CD14-positive monocyte (primary cell): ENCODE results near the gene TUBE1. TPM values are rescaled to one million over a fixed set of nuclear protein-coding genes. Genes with fewer than 3 reads are reported as not detected.

ENCODE experiments used
- DNase-seq, 3 donors: peaks; one replicate each; pipeline ENCODE4 v3.0.0-alpha.2; 2011 to 2022
- H2AFZ ChIP-seq: 2 replicates; pipeline ENCODE4 v1.6.0; 2012; ENCODE audit warnings: mild to moderate bottlenecking, low read depth, low read length, inconsistent platforms; ENCODE audit not compliant: insufficient read depth, poor library complexity, severe bottlenecking
- H3K27ac ChIP-seq, 2 donors: 1 replicate in 1 of 2; 2 replicates in 1 of 2; pipeline ENCODE4 v1.5.1; 2012 to 2013; ENCODE audit warnings: low read length in 2 of 2, control low read depth in 1 of 2, inconsistent platforms in 1 of 2, low read depth in 1 of 2, mild to moderate bottlenecking in 1 of 2
- H3K27me3 ChIP-seq, 2 donors: one replicate each; pipeline versions ENCODE4 v1.6.0 to v1.6.1; 2011 to 2013; ENCODE audit warnings: low read length in 2 of 2; ENCODE audit not compliant: control insufficient read depth in 2 of 2, insufficient read depth in 2 of 2
- H3K36me3 ChIP-seq, 2 donors: replicated peaks in 1 of 2; 1 replicate in 1 of 2; 2 replicates in 1 of 2; pipeline versions ENCODE4 v1.5.1 to v1.6.1; 2012 to 2013; ENCODE audit warnings: low read length in 2 of 2, control low read depth in 1 of 2, inconsistent platforms in 1 of 2, mild to moderate bottlenecking in 1 of 2; ENCODE audit not compliant: insufficient read depth in 2 of 2, control insufficient read depth in 1 of 2
- H3K4me1 ChIP-seq, 2 donors: 1 replicate in 1 of 2; 2 replicates in 1 of 2; pipeline versions ENCODE4 v1.5.1 to v1.6.1; 2012 to 2013; ENCODE audit warnings: low read length in 2 of 2, control low read depth in 1 of 2, inconsistent platforms in 1 of 2, mild to moderate bottlenecking in 1 of 2, moderate library complexity in 1 of 2; ENCODE audit not compliant: insufficient read depth in 2 of 2, control insufficient read depth in 1 of 2
- H3K4me2 ChIP-seq: replicated peaks from 2 replicates; pipeline ENCODE3; 2012; ENCODE audit warnings: low read length, moderate library complexity, mild to moderate bottlenecking; ENCODE audit not compliant: poor library complexity, severe bottlenecking; ENCODE audit errors: extremely low read depth
- H3K4me3 ChIP-seq, 3 experiments: fragments of 200-600 bp in 1 of 3; sonication (generic) in 1 of 3; replicated peaks in 1 of 3; 1 replicate in 2 of 3; 2 replicates in 1 of 3; pipeline ENCODE4 v1.5.1; 2011 to 2013; ENCODE audit warnings: low read length in 3 of 3, mild to moderate bottlenecking in 3 of 3, control low read depth in 2 of 3, low read depth in 2 of 3, inconsistent platforms in 1 of 3, moderate library complexity in 1 of 3
- H3K79me2 ChIP-seq: 2 replicates; pipeline ENCODE4 v1.6.0; 2012; ENCODE audit warnings: mild to moderate bottlenecking, control low read depth, inconsistent platforms, low read length, moderate library complexity; ENCODE audit not compliant: insufficient read depth
- H3K9ac ChIP-seq: 2 replicates; pipeline ENCODE4 v1.6.0; 2017; ENCODE audit warnings: low read length, mild to moderate bottlenecking; ENCODE audit not compliant: insufficient read depth, poor library complexity, severe bottlenecking
- H3K9me3 ChIP-seq, 2 donors: replicated peaks in 1 of 2; 1 replicate in 1 of 2; 2 replicates in 1 of 2; pipeline versions ENCODE4 v1.5.1 to v1.6.1; 2012 to 2013; ENCODE audit warnings: low read length in 2 of 2, control low read depth in 1 of 2; ENCODE audit not compliant: control insufficient read depth in 1 of 2, insufficient read depth in 1 of 2
- H4K20me1 ChIP-seq: 2 replicates; pipeline ENCODE4 v1.6.0; 2012; ENCODE audit warnings: mild to moderate bottlenecking, low read length, control low read depth, moderate library complexity; ENCODE audit not compliant: insufficient read depth
- H3K27ac Mint-ChIP-seq, 7 donors: one replicate each; pipeline ENCODE4 v1.8.0; 2020; ENCODE audit warnings: mild to moderate bottlenecking in 7 of 7, mixed read lengths in 7 of 7, moderate library complexity in 6 of 7, inconsistent platforms in 2 of 7
- H3K27me3 Mint-ChIP-seq, 3 donors: one replicate each; pipeline ENCODE4 v1.8.0; 2021 to 2022; ENCODE audit warnings: low read depth in 3 of 3, mild to moderate bottlenecking in 3 of 3, mixed read lengths in 3 of 3, moderate library complexity in 3 of 3, inconsistent platforms in 1 of 3
- H3K36me3 Mint-ChIP-seq, 2 donors: one replicate each; pipeline ENCODE4 v1.8.0; 2020; ENCODE audit warnings: mixed read lengths in 2 of 2, inconsistent platforms in 1 of 2, mild to moderate bottlenecking in 1 of 2
- H3K4me1 Mint-ChIP-seq: one replicate; pipeline ENCODE4 v1.8.0; 2020; ENCODE audit warnings: mild to moderate bottlenecking, mixed read lengths
- H3K4me3 Mint-ChIP-seq, 2 donors: one replicate each; pipeline ENCODE4 v1.8.0; 2020; ENCODE audit warnings: mild to moderate bottlenecking in 2 of 2, mixed read lengths in 2 of 2, moderate library complexity in 1 of 2
- H3K9me3 Mint-ChIP-seq, 7 donors: one replicate each; pipeline ENCODE4 v1.8.0; 2020 to 2022; ENCODE audit warnings: mixed read lengths in 7 of 7, mild to moderate bottlenecking in 6 of 7, moderate library complexity in 6 of 7, inconsistent platforms in 2 of 7
- WGBS: methylation state at CpG from one replicate; pipeline ENCODE4 v1.1.5; 2013; ENCODE audit warnings: missing lambda C conversion rate; ENCODE audit not compliant: insufficient coverage; 5-methylcytosine and 5-hydroxymethylcytosine counted together
- intact Hi-C, 2 donors: fragments of 100-400 bp; cut with micrococcal nuclease; formaldehyde crosslinking; loops; one replicate each; pipeline versions ENCODE4 v1.15.0 to v1.15.1; 2023
- polyA plus RNA-seq, 3 donors: library from polyadenylated mRNA; depleted of rRNA in 1 of 3; unstranded in 2 of 3; stranded (reverse) in 1 of 3; fragments of 300-500 nt in 2 of 3; fragments of >200 nt in 1 of 3; fragmentation: Illumina TruSeq in 2 of 3; gene quantifications; 1 replicate in 2 of 3; 2 replicates in 1 of 3; pipeline ENCODE4 v1.2.3, GENCODE V29; 2012 to 2021
- TF ChIP-seq, protein P1 (sequence below): fragments of 200-600 bp; IDR thresholded peaks from one replicate; pipeline ENCODE4 v1.8.0; 2022; ENCODE audit warnings: antibody characterized with exemption, mild to moderate bottlenecking

TUBE1 gene
- polyA plus RNA-seq, 3 donors: 2.1 to 4.6 (median 2.7) TPM

DNA sequence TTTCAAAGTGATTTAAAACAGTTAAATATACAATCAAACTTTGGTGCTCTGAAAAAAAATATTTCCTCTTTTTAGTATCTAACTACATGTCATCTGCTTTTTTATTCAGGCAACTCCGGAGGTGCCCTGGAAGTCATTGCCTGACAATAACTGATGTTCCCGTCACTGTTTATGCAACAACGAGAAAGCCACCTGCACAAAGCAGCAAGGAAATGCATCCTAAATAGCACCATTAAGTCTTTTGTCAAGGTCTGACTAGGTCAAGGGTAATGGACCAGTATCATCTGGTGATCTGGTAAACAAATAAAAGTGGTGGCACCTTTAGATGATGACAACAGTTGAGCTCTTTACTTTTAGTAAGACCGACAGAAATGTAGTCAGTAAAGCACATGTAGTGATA is 13.3 kb upstream of the TUBE1 start:
- H3K27me3 ChIP-seq: no peaks in the 10 kb centered on the region
- H3K4me1 ChIP-seq: no peaks in the 10 kb centered on the region
- no peaks in the 10 kb centered on the region for H3K36me3 ChIP-seq
- Mint-ChIP-seq H3K36me3 (no peaks in the 10 kb centered on the region), H3K4me1 (no peaks in the 10 kb centered on the region), H3K27ac (no peak overlapping the region), H3K9me3 (peaks cover 0 to 4% (median 1%) of the 10 kb centered on the region in 7 donors), H3K27me3 (no peaks in the 10 kb centered on the region), H3K4me3 (no peak overlapping the region)
- TF ChIP-seq, protein P1, sequence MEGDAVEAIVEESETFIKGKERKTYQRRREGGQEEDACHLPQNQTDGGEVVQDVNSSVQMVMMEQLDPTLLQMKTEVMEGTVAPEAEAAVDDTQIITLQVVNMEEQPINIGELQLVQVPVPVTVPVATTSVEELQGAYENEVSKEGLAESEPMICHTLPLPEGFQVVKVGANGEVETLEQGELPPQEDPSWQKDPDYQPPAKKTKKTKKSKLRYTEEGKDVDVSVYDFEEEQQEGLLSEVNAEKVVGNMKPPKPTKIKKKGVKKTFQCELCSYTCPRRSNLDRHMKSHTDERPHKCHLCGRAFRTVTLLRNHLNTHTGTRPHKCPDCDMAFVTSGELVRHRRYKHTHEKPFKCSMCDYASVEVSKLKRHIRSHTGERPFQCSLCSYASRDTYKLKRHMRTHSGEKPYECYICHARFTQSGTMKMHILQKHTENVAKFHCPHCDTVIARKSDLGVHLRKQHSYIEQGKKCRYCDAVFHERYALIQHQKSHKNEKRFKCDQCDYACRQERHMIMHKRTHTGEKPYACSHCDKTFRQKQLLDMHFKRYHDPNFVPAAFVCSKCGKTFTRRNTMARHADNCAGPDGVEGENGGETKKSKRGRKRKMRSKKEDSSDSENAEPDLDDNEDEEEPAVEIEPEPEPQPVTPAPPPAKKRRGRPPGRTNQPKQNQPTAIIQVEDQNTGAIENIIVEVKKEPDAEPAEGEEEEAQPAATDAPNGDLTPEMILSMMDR: no peak
- H3K79me2 ChIP-seq: no peaks in the 10 kb centered on the region
- no peaks in the 10 kb centered on the region for H4K20me1 ChIP-seq
- no CpG with 5 or more reads among the region's 4 CpGs for WGBS
- H3K4me3 ChIP-seq: no peak overlapping the region
- no peak overlapping the region for H3K27ac ChIP-seq
- H3K9me3 ChIP-seq: no peaks in the 10 kb centered on the region
- H3K9ac ChIP-seq: no peak overlapping the region
- intact Hi-C loops: no loop called here
- H3K4me2 ChIP-seq: no peak overlapping the region
- no peak for DNase-seq
- H2AFZ ChIP-seq: no peak overlapping the region

DNA sequence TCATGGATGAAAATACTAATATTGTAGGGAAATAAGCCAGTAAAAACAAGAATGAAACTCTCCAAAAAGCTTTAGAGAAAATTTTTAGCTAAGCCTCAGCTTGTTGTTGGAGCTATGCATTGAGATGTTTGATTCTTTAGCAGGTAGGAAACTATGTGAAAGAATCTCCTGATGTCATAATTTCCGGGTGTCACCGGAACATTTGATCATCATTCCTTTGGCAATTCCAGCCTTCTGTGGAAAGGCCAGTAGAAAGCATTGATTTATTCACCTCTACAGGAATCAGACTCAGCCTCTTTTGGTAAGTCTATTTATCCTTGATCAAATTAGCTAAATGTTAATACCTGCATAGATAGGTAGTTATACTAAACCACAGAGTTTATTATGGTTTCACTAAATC is 9.6 kb upstream of the TUBE1 start:
- intact Hi-C loops: no loop called here
- Histone ChIP-seq H3K9ac (no peak overlapping the region), H3K4me2 (no peak overlapping the region), H3K36me3 (no peaks in the 10 kb centered on the region), H2AFZ (no peak overlapping the region), H3K9me3 (no peaks in the 10 kb centered on the region), H3K27me3 (no peaks in the 10 kb centered on the region), H3K27ac (no peak overlapping the region), H3K79me2 (no peaks in the 10 kb centered on the region), H4K20me1 (no peaks in the 10 kb centered on the region), H3K4me1 (no peaks in the 10 kb centered on the region), H3K4me3 (no peak overlapping the region)
- Mint-ChIP-seq H3K4me3 (no peak overlapping the region), H3K36me3 (no peaks in the 10 kb centered on the region), H3K4me1 (no peaks in the 10 kb centered on the region), H3K27ac (no peak overlapping the region), H3K9me3 (no peaks in the 10 kb centered on the region), H3K27me3 (no peaks in the 10 kb centered on the region)
- no peak for DNase-seq
- WGBS: 100% methylated on average over 2 of the region's 2 CpGs
- TF ChIP-seq, protein P1: no peak
